T-helper 9 cell (primary cell): Measurements from ENCODE around the gene PLXDC2.

Source experiments
- DNase-seq: peaks from one replicate; pipeline ENCODE4 v3.0.0-alpha.2; 2020

PLXDC2 gene

GRCh38 chr10:19946245-19946644, 130.0 kb downstream of the PLXDC2 start:
- DNase-seq: no peak

GRCh38 chr10:19946791-19947190, 130.6 kb downstream of the PLXDC2 start:
- no peak for DNase-seq

GRCh38 chr10:19947215-19947614, 131.0 kb downstream of the PLXDC2 start:
- DNase-seq: no peak

GRCh38 chr10:19947656-19948055, 131.4 kb downstream of the PLXDC2 start:
- no peak for DNase-seq

- no peak for DNase-seq
Observed at GRCh38 chr10:19952224-19953010, 136.2 kb downstream of the PLXDC2 start.

- no peak for DNase-seq
Observed at GRCh38 chr10:19954601-19955000, 138.4 kb downstream of the PLXDC2 start.

- DNase-seq: no peak
Observed at GRCh38 chr10:19956516-19957032, 140.3 kb downstream of the PLXDC2 start.

- DNase-seq: no peak
Observed at GRCh38 chr10:19958787-19959186, 142.6 kb downstream of the PLXDC2 start.

GRCh38 chr10:19961076-19962053, 145.1 kb downstream of the PLXDC2 start:
- DNase-seq: no peak

- no peak for DNase-seq
Observed at GRCh38 chr10:19964625-19965024, 148.4 kb downstream of the PLXDC2 start.

- no peak for DNase-seq
Observed at GRCh38 chr10:19966751-19967150, 150.5 kb downstream of the PLXDC2 start.

- DNase-seq: no peak
Observed at GRCh38 chr10:19967981-19968380, 151.7 kb downstream of the PLXDC2 start.

- DNase-seq: no peak
Observed at GRCh38 chr10:19968745-19969144, 152.5 kb downstream of the PLXDC2 start.

GRCh38 chr10:19970256-19970655, 154.0 kb downstream of the PLXDC2 start:
- DNase-seq: no peak

GRCh38 chr10:19970717-19971116, 154.5 kb downstream of the PLXDC2 start:
- no peak for DNase-seq

GRCh38 chr10:19971343-19972052, 155.3 kb downstream of the PLXDC2 start:
- DNase-seq: no peak

GRCh38 chr10:19974138-19974537, 157.9 kb downstream of the PLXDC2 start:
- DNase-seq: no peak

- DNase-seq: no peak
Observed at GRCh38 chr10:19974554-19974953, 158.3 kb downstream of the PLXDC2 start.

- no peak for DNase-seq
Observed at GRCh38 chr10:19977097-19977521, 160.9 kb downstream of the PLXDC2 start.

- DNase-seq: no peak
Observed at GRCh38 chr10:19979628-19980027, 163.4 kb downstream of the PLXDC2 start.

GRCh38 chr10:19983880-19984565, 167.8 kb downstream of the PLXDC2 start:
- DNase-seq: no peak

- DNase-seq: no peak
Observed at GRCh38 chr10:19985745-19986144, 169.5 kb downstream of the PLXDC2 start.
